GM19025 (cell line): ENCODE data around the gene METTL13.

Source experiments
- ATAC-seq: cut with Tn5 transposase; IDR thresholded peaks from one replicate; pipeline ENCODE4 v1.9.1; 2021; ENCODE audit warnings: mild to moderate bottlenecking, low read depth, moderate library complexity; ENCODE audit not compliant: unreplicated experiment

The METTL13 gene

DNA sequence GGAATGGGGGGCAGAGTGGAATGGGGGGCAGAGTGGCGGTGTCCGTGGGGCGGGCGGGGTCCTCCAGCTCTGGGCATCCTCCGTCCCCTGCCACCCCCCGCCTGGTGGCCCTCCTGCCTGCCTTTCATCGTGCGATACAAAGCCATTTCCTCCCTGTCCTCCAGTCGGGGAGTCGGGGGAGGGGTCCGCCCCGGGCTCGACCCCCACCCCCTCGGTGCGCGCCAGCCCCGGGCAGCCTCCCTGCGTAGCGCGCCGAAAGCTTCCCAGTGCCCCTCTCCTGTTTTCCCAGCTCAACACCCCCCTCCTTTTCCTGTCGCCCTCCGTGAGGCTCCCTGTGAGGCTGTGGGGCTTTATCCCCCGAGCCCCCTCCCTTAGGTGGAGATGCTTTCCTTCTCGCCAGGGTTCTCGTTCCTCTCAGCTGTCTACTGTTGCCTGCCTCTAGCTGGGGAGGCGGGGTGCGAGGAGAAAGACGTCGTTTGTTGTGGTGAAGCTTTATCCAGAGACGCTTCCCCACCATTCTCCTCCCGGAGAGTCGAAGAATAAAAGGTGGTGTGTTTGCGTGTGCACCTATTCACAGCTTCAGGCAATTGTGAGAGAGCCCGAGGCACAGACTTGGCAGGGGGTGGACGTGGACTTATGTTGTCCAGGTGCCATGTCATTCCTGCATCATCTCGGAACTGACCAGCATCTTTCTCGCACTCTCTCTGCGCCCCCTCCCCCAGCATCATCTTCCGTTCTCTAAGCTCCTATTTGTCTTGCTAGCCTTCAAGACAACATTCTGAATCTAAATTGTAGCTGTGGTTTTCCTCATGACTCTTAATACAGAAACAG lies 60.7 kb downstream of the METTL13 start:
- ATAC-seq: no peak

DNA sequence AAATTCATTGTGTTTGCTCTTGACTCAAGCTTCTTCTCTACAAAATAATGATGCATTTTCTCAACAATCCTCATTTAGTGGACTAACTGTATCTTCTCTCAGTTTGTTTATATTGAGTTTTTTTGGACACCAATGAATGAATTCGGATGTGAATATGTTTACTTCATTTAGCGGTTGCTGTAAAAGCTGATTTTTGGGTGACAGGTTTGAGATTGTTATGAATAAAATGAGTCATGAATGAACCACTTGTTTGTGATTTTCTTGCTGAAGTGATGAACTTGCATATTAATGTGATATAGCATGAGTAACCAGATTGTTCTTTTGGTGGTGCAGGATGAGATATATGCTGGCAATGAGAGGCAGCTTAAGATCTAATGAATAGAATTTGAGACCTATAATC lies 62.9 kb downstream of the METTL13 start:
- no peak for ATAC-seq

DNA sequence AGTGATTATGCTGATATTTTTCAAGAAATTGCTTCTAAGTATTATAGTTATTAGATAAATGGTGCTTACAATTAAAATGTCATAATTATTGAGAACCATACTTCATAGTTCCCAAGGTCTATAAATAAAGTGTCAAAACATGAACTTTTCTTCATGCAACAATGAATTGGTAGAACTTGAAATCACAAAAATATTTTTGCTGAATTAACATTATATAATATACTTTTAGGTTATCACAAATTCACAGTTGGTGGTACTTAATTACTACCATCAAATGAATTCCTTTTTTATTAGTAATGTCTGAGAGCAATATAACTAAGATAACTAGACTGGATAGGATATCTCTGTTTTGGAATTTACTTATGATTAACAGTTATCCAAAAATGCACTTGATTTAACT lies 64.5 kb downstream of the METTL13 start:
- ATAC-seq: no peak
